ENCODE data around the gene HORMAD1. TPM values are rescaled to one million over a fixed set of nuclear protein-coding genes. Genes with fewer than 3 reads are reported as not detected.
A peak's percentile ranks its signal among the peaks of the same experiment; 100 is the strongest.
"Not testable (repeated sequence)": the region's sequence is repeated elsewhere in the genome, so short reads cannot be mapped to it uniquely, and the experiment has no call there.

Gene HORMAD1
- total RNA-seq, 1 donor from 2014 or later: 0.37 TPM

GRCh38 chr1:150706091-150706490 lies 14.6 kb downstream of the HORMAD1 start:
- no peak for ATAC-seq
- DNase-seq: no peak
- intact Hi-C loops (cut with micrococcal nuclease): no loop called here

DNA sequence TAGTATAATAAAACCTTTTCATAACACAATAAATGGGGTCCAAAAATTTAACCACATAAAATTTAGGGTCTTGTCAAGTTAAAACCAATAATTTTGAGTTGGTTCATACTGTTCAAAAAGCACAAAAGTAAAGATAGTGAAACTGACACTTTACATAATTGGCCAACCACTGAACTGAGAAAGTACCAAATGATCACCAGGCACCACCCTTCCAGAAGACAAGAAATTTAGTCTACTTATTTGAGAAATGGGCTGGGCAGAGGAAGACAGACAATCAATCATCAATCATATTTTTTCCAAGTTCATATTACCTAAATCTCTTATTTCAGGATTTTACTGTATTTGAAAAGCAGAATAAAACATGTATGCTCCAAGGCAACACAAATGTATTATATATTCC lies 17.3 kb downstream of the HORMAD1 start:
- intact Hi-C loops (cut with micrococcal nuclease): no loop called here
- ATAC-seq (no peak), DNase-seq (no peak)

- ATAC-seq (peak; percentile 100), DNase-seq (peak; percentile 86)
- intact Hi-C loops (cut with micrococcal nuclease): no loop called here
Measured at GRCh38 chr1:150696995-150697927, 23.4 kb downstream of the HORMAD1 start, which contains the start of gene GOLPH3L. TSS of gene GOLPH3L (minus strand) at chr1:150697154. CDS start at chr1:150694838, 2,316 bp downstream.

GRCh38 chr1:150696590-150696989 lies 24.1 kb downstream of the HORMAD1 start:
- DNase-seq (no peak), ATAC-seq (no peak)
- intact Hi-C loops (cut with micrococcal nuclease): no loop called here

DNA sequence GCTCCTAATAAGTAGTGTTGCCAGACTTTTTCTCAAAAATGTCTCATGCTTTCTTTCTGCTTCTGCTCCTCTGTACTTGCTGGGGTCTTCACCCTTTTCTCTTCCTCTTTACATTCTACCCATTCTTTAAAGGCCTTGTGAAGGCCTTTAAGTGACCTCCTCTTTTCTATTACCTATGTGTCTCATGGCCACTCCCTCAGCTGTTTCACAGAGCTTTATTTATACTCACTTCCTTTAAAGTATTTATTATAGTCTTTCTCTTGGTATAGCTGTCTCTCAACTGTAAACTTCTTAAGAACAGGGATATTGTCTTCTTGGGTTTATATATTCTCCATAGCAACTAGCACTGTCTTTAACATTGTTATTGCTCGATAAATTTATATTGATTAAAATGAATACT lies 24.5 kb downstream of the HORMAD1 start:
- ATAC-seq (no peak), DNase-seq (no peak)
- intact Hi-C loops (cut with micrococcal nuclease): no loop called here

DNA sequence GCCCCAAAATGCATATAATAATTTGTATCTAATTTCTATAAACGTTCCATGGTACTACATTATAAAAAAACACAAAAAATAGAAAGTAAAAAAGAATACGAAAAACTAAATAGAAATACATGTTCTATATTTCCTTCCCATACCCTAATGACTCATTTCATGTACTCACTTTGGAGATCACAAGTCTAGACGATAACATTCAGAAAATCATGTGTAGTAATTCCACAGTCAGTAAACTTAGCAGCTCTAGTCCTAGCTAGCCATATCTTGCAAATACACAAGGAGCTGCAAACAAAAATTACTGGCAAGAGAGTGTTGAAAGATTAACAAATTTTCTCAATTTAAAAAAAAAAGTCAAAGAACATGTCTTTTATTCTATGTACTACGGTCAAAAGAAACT lies 25.1 kb downstream of the HORMAD1 start:
- ATAC-seq: no peak
- DNase-seq: no peak
- intact Hi-C loops (cut with micrococcal nuclease): no loop called here

GRCh38 chr1:150692720-150693119 lies 28.0 kb downstream of the HORMAD1 start:
- DNase-seq (no peak), ATAC-seq (no peak)
- intact Hi-C loops (cut with micrococcal nuclease): no loop called here

DNA sequence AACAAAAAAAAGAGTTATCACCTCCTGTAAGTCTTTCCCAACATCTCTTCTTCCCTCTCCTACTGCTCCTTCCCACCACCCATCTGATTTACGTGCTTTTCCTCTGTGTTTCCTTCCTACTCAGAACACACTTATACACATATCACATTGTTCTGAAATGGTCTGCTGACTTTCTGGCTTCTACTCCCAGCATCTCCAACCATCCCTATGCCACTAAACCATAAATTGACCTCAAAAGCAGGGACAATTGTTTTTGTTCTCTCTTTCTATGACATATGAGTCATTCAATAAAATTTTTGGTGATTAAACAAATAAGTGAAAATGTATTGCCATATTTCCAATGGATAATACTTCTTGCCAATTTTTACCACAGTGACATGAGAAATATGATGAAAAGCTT lies 31.9 kb downstream of the HORMAD1 start:
- DNase-seq (no peak), ATAC-seq (no peak)
- intact Hi-C loops (cut with micrococcal nuclease): no loop called here

GRCh38 chr1:150686275-150686674 lies 34.4 kb downstream of the HORMAD1 start:
- ATAC-seq (no peak), DNase-seq (no peak)
- intact Hi-C loops (cut with micrococcal nuclease): no loop called here

DNA sequence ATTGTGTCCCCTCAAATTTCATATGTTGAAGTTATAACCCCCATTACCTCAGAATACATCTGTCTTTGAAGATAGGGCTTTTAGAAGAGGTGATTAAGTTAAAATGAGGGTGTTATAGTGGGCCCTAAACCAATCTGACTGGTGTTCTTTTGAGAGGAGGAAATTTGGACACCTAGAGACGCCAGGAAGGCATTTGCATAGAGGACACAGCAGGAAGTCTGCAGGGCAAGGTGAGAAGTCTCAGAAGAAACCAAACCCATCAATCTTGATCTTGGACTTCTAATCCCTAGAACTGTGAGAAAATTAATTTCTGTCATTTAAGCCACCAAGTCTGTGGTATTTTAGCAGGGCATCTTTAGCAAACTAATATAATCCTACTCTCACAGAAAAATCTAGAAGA lies 36.8 kb downstream of the HORMAD1 start:
- ATAC-seq: no peak
- DNase-seq: no peak
- intact Hi-C loops (cut with micrococcal nuclease): no loop called here

GRCh38 chr1:150678988-150679387 lies 41.7 kb downstream of the HORMAD1 start:
- intact Hi-C loops (cut with micrococcal nuclease): no loop called here
- DNase-seq (no peak), ATAC-seq (no peak)

DNA sequence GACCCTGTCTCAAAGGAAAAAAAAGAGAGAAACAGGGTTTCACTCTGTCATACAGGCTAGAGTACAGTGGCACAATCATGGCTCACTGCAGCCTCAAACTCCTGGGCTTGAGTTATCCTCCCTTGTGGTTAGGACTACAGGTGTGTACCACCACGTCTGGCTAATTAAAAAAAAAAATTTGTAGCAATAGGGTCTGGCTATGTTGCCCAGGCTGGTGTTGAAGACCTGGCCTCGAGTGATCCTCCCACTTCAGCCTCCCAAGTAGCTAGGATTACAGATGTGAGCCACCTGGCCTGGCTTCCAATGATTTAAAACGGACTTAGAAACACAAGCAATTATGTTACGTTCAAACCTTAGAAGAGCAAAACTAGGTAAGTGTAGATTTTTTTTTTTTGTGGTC lies 45.8 kb downstream of the HORMAD1 start:
- intact Hi-C loops (cut with micrococcal nuclease): no loop called here
- DNase-seq: no peak
- no peak for ATAC-seq

GRCh38 chr1:150663321-150663720 lies 57.4 kb downstream of the HORMAD1 start:
- ATAC-seq (no peak), DNase-seq (no peak)
- intact Hi-C loops (cut with micrococcal nuclease): no loop called here

DNA sequence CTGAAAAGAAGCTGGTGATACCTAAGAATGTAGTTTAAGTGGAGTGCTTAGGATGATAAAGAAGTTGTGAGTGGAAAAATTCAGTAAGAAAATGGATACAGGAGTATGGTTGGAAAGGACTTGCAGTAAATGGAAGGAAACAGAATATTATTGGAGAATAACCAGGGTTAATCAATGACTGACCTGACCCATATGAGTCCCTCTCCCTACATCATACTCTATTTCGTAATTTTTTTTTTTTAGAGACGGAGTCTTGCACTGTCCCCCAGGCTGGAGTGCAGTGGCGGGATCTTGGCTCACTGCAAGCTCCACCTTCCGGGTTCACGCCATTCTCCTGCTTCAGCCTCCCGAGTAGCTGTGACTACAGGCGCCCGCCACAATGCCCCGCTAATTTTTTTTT lies 57.9 kb downstream of the HORMAD1 start:
- DNase-seq (no peak), ATAC-seq (no peak)

DNA sequence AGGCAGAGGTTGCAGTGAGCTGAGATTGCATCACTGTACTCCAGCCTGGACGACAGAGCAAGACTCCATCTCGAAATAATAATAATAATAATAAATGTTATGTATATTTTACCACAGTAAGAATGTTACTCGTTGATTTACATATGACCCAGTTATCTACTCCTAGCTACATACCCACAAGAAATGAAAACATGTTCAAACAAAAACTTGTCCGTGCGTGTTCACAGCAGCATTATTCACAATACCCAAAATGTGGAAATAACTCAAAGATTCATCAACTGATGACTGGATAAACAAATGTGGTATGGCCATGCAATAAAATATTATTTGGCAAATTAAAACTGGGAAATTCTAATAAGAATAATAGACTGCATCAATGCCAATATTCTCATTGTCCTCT lies 59.5 kb downstream of the HORMAD1 start:
- no peak for ATAC-seq
- intact Hi-C loops (cut with micrococcal nuclease): no loop called here

More for the DNA sequence above, 57.9 kb downstream of the HORMAD1 start:
- intact Hi-C loops (cut with micrococcal nuclease): no loop called here

GRCh38 chr1:150660584-150660983 lies 60.1 kb downstream of the HORMAD1 start:
- DNase-seq (no peak), ATAC-seq (no peak)
- intact Hi-C loops (cut with micrococcal nuclease): no loop called here

More for the DNA sequence above, 59.5 kb downstream of the HORMAD1 start:
- no peak for DNase-seq

DNA sequence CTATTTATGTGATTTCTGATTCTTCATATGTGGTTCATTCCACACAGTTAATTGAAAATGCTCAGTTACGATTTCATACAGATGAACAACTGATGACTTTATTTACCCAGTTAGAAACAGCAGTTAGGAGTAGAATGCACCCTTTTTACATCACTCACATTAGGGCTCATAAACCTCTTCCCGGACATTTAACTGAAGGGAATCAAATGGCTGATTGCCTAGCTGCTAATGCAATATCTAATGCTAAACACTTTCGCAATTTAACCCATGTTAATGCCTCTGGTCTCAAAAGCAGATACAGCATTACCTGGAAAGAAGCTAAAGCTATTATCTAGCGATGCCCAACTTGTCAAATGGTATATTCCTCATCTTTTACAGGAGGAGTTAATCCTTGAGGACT lies 63.6 kb downstream of the HORMAD1 start:
- ATAC-seq; DNase-seq; intact Hi-C loops (cut with micrococcal nuclease): not testable (repeated sequence)

GRCh38 chr1:150654635-150655034 lies 66.1 kb downstream of the HORMAD1 start:
- ATAC-seq; intact Hi-C loops (cut with micrococcal nuclease); DNase-seq: not testable (repeated sequence)

DNA sequence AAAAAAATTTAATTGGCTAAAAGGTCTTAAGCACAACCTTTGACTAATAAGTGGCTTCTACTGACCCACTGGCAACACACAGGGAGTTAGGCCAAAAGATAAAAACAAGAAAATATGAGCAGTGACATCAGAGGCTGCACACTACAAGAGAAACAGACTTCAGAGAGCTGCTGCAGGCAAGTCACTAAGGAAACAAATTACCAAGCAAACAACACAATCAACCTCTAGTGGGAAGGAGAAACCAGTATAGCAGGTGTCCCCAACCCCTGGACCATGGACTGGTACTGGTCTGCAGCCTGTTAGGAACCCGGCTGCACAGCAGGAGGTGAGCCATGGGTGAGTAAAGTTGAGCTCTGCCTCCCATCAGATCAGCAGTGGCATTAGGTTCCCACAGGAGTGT lies 70.5 kb downstream of the HORMAD1 start:
- peak; percentile 87 for ATAC-seq
- DNase-seq: no peak
- intact Hi-C loops (cut with micrococcal nuclease): no loop called here

GRCh38 chr1:150649441-150650075 lies 71.1 kb downstream of the HORMAD1 start:
- DNase-seq (no peak), ATAC-seq (peak; percentile 35)
- intact Hi-C loops (cut with micrococcal nuclease): no loop called here
